Mucosa of gallbladder (tissue), 1 donor: ENCODE measurements around the gene LSM12. TPM values are rescaled to one million over a fixed set of nuclear protein-coding genes. Genes with fewer than 3 reads are reported as not detected.

ENCODE experiments used
- DNase-seq: peaks from one replicate; pipeline ENCODE4 v3.0.0-alpha.2; 2020; ENCODE audit warnings: low spot score
- total RNA-seq: library from RNA; stranded (reverse); gene quantifications from one replicate; pipeline ENCODE4 v1.2.1, GENCODE V29; 2021
- donor health status: DM: no; HTN: no; CAD: no.

The LSM12 gene
- total RNA-seq, 1 donor from 2014 or later = 47.3 TPM

DNA sequence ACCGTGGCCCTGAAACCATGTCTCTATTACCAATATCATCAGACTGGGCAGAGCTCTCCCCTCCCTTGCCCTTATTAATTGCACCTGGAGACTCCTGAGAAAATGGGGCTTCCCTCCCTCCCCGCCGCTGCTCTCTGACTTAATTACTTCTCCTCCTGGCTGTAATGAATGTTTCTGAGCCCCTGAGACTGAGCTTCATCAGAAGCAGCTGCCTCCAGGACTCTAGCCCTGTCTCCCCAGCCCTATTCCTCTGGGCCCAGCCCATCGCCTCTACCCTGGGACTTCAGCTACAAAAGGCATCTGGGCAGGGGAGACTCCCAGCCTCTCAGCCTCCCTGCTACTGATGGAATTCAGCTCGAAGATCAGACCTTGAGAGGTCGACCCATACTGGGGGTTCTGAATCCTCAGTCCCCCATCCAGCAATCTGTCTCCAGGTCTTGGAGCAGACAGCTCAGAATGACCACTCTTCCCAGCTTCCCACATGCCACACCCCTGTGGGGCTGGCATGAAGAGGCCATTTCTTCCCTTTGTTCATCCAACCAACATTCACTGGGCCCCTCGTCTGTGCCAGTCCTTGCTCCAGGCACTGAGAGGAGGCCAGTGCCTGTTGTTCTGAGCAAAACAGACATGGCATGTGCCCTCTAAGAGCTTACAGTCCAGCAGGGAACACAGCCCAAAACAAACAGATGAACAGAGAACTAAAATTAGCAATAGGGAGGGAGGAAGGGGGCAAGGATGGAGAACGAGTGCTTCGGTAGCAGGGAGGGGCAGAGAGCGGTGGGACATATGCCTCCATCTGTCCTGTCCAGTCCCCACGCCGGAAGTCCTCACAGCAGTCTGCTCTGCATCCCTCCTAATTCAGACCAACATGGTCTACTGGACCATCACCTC, 79.1 kb downstream of the LSM12 start:
- DNase-seq = no peak

DNA sequence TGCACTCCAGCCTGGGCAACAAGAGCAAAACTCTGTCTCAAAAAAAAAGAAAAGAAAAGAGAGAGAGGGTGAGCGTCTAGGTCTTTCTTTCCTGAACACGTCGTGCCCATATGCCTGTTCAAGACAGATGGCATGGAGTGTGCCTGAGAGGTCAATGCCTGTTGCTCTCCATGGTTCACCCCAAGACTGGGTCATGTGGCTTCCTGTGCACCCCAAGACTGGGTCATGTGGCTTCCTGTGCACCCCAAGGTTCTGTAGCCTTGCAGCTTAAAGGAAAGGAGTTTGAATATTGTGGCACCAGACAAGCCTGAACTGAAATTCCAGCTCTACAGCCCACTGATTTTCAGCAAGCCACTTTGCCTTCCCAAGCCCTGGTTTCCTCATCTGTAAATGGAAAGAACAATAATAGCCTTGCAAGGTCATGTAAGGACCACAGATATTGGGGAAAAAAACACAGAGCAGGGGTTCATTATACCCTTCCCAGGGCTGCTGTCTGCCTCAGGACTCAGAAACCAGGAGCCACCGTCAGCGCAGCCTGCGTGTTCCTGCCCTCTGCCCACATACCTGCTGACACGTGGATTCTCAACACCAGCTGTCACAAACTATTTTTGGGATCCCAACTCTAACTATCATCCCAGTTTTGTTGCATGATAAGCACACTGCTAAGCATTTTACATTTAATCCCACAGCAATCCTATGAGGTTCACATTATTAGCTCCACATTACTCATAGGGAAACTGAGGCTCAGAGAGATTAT, 80.1 kb downstream of the LSM12 start:
- DNase-seq = no peak

DNA sequence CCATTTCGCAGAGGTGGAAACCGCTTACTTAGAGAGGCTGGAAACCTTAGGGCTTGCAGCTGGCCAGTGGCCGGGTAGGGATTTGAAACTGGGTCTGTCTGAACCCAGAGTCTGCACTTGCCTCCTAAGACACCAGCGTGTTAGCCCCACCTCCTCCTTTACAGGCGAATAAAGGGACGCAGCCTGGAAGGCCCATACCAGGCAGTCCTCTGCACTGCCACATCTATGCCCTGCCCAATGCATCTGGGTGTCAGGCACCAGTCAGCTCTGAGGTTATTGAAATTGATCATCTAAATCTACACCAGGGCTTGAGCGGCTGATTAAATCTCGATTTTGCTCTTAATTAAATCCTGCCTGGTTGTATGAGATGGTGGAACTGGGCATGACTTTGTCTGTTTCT, 82.0 kb downstream of the LSM12 start:
- no peak for DNase-seq

Other genes starting within 250 kb of the LSM12 start
- 19.2 TPM for gene MPP3, start 233.5 kb downstream of the LSM12 start, total RNA-seq
- 1.5 TPM for gene CD300LG, start 219.5 kb downstream of the LSM12 start, total RNA-seq
- gene MPP2, start 159.1 kb downstream of the LSM12 start, total RNA-seq = 7.0 TPM
- not detected for gene PPY, start 124.2 kb downstream of the LSM12 start, total RNA-seq
- gene PYY, start 112.7 kb downstream of the LSM12 start, total RNA-seq = not detected
- gene NAGS, start 62.0 kb downstream of the LSM12 start, total RNA-seq = 3.6 TPM
- 33.4 TPM for gene TMEM101, start 51.7 kb downstream of the LSM12 start, total RNA-seq
- 62.3 TPM for gene G6PC3, start 4.1 kb upstream of the LSM12 start, total RNA-seq
- 87.4 TPM for gene HDAC5, start 57.0 kb upstream of the LSM12 start, total RNA-seq
- gene HROB, start 75.3 kb upstream of the LSM12 start, total RNA-seq = 1.0 TPM
- gene ASB16, start 104.0 kb upstream of the LSM12 start, total RNA-seq = 0.58 TPM
- gene TMUB2, start 120.3 kb upstream of the LSM12 start, total RNA-seq = 49.4 TPM
- gene ATXN7L3, start 133.2 kb upstream of the LSM12 start, total RNA-seq = 77.0 TPM
- gene UBTF, start 153.0 kb upstream of the LSM12 start, total RNA-seq = 95.6 TPM
- 0.37 TPM for gene SLC4A1, start 201.5 kb upstream of the LSM12 start, total RNA-seq
- 1.4 TPM for gene RUNDC3A, start 241.9 kb upstream of the LSM12 start, total RNA-seq